Cortex of kidney (tissue), 1 donor: Measurements from ENCODE around the gene INO80E.

Experiments
- DNase-seq: peaks from one replicate; lab custom pipeline; 2025; lab: John Stamatoyannopoulos, UW

Gene INO80E

DNA sequence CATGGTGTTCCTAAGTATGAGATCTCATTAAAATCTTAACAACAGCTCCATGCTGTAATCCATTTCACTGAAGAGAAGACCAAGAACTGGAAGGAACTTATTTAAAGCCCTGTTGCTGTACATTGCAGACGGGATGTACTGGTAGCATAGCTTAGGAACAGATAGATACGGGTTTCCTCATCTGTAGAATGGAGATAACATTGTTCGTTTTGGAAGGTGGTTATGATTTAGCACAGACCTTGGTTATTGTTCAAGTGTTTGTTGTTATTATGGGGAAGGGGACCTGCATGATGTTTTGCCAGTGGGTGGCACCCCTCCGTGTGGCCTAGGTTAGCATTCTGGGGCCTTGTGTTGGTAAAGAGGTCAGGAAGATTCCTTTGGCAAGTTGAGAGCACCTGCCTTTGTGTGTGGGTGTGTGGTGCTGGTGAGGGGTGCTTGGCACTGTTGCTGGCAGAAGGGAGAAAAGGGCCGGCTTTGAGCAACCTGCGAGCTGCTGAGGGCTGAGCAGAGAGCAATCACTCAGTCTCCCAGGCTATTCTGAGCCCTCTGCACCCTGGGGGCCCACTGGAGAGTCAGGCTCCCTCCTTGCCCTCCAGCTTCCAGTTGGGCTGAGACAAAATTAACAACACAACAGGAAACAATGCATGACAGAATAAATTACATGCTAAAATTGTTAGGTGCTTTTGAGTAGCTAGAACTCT, 20.1 kb upstream of the INO80E start:
- DNase-seq = no peak

DNA sequence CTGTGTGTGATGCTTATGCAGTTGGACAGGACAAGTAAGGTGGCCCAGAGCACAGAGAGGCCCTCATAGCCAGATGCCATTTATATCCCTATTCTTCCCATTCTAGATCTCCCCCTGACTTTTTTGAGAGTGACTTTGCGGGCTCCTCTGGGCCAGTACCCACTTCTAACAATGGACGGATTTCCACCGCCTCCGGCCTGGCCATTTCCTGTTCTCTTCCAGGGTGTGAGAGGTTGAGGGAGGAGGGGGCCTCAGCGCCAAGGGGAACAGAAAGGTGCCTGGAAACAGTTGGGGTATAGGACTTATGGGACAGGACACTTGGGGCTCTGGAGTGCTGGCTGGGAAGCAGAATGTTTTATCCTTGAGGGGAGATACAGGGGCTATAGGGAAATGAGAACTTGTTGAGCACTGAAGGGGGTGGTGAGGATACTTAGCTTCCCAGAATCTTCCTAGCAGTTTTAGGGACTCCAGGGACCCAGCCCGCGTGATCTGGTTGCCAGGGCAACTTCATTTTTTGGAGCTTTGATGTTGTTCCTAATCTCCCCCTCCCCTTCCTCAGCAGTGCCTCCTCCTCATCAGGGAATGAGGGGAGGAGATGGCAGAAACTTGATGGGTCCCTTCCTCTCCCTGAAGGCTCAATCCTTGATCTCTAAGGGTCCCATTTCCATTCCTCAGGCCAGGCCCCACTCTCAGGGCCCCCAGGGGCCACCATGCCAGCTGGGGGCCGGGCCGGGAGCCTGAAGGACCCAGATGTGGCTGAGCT, 18.8 kb upstream of the INO80E start:
- DNase-seq = no peak

DNA sequence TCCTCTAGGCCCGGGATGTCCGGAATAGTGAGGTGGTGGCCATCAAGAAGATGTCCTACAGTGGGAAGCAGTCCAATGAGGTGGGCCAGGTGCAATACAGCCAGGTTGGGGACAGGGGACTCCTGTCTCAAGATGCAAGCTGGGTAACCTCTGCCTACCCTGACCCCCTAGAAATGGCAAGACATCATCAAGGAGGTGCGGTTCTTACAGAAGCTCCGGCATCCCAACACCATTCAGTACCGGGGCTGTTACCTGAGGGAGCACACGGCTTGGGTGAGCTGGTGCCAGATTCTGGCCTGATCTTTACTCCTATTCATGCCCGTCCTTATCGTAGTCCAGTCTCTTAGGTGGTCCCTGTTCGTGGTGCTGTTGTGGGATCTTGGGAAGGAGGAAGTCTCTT, 18.0 kb upstream of the INO80E start:
- no peak for DNase-seq

DNA sequence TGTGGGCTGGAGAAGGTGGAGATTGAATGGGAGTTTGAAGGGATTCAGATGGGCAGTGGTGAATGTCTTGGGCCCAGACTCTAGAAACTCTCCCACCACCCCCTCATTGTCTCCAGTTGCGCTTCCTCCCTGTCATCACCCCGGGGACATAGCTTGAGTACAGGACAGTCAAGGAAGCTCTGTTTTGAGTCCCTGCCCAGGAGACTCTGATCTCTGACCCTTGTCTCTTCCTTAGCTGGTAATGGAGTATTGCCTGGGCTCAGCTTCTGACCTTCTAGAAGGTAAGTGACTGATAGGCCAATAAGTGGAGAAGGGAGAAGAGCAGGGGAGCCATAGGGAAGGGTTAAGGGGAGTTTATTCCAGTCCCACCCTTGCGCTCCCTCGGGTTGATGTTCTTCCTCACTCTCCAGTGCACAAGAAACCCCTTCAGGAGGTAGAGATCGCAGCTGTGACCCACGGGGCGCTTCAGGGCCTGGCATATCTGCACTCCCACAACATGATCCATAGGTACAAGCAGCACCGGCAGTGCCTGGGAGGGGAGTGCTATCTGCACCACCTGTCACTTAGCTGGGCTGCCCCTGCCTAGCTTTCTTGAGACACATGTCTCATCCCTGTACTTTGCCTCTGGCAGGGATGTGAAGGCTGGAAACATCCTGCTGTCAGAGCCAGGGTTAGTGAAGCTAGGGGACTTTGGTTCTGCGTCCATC, 17.3 kb upstream of the INO80E start:
- DNase-seq = no peak

DNA sequence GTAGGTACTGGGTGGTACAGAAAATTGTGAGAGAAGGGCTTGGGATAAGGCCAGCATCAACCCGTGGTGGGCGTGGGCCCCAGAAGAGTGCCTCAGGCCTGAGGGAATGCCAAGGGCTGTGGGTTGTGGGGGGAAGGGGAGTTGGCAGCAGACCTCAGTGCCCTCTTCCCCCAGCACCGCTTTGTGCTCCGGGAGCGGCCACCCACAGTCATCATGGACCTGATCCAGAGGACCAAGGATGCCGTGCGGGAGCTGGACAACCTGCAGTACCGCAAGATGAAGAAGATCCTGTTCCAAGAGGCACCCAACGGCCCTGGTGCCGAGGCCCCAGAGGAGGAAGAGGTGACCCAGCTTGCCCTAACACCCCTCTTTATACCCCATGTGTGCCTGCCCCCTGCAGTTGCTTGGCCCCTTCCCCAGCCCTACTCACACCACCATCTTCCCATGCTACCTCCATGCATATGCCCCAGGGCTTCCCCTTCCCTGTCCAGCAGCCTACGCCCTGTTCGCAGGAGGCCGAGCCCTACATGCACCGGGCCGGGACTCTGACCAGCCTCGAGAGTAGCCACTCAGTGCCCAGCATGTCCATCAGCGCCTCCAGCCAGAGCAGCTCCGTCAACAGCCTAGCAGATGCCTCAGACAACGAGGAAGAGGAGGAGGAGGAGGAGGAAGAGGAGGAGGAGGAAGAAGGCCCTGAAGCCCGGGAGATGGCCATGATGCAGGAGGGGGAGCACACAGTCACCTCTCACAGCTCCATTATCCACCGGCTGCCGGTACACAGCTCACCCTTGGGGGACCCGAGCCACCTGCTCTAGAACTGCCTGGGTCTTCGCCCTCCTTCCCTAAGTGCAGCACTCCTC, 13.3 kb upstream of the INO80E start:
- no peak for DNase-seq

DNA sequence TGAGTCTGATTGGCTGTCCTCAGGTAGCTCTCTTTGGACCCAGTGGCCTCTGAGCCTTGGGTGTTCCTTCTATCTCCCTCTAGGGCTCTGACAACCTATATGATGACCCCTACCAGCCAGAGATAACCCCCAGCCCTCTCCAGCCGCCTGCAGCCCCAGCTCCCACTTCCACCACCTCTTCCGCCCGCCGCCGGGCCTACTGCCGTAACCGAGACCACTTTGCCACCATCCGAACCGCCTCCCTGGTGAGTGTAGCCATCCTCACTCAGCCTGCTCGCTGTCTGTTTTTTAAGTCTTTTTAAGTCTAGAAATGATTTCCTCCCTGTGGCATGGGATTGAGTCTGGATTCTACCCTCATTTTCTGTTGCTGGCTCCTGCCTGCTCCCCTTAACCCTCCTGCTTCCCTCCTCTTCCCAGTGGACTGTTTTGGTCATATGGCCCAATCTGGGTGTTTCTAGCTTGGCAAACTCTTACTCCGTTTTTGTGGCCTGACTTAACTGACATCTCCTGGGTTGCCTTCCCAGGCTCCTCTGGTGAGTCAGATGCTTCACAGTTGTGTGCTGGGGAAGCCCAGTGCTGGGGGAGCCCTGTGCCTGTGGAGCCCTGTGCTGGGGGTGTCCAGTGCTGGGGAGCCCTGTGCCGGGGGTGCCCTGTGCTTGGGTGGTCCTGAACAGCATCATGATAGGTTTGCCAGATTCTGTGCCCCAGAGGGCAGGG, 12.5 kb upstream of the INO80E start:
- DNase-seq = no peak

DNA sequence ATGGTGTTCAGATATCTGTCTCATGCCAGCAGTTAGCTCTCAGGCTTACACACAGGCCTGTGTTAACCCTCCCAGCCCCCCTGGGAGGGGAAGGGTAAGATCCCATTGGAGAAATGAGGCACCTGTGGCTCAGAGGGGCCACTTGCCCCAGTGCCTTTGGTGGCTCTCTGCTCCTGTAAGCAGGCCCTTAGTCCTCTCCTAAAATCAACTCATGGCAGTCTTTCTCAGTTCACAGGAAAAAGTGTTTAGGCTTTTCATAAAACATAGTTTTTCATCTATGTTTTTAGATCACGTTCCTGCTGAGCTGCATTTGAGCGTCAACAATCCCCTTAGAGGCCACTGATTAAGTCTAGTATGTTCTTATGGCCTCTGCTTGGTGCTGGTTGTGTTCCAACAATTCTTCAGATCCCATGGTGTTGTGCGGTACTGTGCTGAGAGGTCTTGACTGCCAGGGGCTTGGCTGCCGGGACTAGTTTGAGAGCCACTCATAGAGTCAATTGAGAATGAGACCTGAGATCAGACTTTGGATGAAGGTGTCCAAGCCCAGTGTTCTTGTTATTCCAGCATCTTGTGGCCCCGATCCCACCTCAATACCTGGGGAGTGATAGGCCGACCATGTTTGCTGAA, 11.8 kb upstream of the INO80E start:
- DNase-seq = no peak

DNA sequence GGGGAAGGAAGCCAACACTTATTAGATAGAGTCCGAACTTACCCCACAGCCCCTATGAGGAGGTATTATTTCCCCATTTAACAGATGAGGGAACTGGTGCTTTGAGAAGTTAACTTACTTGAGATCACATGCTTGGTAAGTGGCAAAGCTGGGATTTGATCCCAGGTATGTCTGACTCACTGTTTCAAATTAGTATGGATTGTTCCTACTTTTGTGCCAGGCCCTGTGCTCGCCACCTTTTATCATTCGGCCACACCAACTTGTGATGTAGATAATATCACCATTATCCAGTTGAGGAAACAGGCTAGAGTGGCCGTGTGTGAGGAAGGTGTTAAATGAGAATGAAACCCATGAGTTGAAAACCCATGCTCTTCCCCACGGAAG, 11.3 kb upstream of the INO80E start:
- no peak for DNase-seq

DNA sequence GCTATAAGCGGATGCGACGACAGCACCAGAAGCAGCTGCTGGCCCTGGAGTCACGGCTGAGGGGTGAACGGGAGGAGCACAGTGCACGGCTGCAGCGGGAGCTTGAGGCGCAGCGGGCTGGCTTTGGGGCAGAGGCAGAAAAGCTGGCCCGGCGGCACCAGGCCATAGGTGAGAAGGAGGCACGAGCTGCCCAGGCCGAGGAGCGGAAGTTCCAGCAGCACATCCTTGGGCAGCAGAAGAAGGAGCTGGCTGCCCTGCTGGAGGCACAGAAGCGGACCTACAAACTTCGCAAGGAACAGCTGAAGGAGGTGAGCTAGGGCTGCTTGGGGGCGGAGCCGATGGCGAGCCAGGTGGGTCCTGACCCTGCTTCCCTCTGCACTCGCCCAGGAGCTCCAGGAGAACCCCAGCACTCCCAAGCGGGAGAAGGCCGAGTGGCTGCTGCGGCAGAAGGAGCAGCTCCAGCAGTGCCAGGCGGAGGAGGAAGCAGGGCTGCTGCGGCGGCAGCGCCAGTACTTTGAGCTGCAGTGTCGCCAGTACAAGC, 10.7 kb upstream of the INO80E start:
- DNase-seq = no peak

DNA sequence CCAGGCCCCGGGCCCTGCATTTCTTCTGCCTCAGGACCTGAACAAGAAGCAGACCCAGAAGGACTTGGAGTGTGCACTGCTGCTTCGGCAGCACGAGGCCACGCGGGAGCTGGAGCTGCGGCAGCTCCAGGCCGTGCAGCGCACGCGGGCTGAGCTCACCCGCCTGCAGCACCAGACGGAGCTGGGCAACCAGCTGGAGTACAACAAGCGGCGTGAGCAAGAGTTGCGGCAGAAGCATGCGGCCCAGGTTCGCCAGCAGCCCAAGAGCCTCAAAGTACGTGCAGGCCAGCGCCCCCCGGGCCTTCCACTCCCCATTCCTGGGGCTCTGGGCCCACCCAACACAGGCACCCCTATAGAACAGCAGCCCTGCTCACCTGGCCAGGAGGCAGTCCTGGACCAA, 9.8 kb upstream of the INO80E start:
- no peak for DNase-seq

DNA sequence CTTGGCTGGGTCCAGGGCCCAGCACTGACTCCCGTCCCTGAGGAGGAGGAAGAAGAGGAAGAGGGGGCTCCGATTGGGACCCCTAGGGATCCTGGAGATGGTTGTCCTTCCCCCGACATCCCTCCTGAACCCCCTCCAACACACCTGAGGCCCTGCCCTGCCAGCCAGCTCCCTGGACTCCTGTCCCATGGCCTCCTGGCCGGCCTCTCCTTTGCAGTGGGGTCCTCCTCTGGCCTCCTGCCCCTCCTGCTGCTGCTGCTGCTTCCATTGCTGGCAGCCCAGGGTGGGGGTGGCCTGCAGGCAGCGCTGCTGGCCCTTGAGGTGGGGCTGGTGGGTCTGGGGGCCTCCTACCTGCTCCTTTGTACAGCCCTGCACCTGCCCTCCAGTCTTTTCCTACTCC, 9.1 kb upstream of the INO80E start:
- no peak for DNase-seq

DNA sequence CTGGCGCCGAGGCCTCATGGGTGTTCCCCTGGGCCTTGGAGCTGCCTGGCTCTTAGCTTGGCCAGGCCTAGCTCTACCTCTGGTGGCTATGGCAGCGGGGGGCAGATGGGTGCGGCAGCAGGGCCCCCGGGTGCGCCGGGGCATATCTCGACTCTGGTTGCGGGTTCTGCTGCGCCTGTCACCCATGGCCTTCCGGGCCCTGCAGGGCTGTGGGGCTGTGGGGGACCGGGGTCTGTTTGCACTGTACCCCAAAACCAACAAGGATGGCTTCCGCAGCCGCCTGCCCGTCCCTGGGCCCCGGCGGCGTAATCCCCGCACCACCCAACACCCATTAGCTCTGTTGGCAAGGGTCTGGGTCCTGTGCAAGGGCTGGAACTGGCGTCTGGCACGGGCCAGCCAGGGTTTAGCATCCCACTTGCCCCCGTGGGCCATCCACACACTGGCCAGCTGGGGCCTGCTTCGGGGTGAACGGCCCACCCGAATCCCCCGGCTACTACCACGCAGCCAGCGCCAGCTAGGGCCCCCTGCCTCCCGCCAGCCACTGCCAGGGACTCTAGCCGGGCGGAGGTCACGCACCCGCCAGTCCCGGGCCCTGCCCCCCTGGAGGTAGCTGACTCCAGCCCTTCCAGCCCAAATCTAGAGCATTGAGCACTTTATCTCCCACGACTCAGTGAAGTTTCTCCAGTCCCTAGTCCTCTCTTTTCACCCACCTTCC, 8.5 kb upstream of the INO80E start:
- no peak for DNase-seq

DNA sequence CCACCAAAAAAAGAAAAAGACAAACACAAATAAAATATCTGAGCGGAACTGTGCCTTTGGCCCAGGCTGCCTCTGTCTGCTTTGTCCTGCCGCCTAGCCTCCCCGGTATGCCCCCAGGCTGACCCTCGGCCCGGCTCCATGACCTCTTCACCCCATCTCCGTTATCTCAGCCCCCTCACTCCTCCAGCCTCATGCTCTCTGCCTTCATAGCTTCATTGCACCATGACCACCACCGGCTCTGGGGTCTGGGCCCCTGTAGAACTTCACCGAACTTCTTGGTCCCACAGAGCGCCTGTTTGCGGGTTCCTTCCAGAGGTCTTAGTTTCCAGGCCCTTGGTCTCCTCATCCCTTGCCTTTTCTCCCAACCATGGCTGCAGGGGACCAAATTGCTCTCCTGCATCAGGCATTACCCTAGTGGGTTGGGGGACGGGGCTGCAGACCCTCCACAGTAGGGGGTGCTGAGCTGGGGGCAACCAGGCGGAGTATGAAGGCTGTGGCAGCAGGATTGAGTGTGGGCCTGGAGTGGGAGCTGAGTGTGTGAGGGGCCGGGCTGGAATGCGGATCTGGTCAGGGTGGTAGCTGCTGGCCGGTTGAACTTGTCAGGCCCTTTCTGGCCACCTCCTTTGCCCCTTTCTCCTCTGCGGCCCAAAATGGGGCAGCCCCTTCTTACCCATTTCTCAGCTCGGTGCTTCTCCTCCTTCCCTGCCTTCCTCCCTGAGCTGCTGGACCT, 7.5 kb upstream of the INO80E start:
- no peak for DNase-seq

DNA sequence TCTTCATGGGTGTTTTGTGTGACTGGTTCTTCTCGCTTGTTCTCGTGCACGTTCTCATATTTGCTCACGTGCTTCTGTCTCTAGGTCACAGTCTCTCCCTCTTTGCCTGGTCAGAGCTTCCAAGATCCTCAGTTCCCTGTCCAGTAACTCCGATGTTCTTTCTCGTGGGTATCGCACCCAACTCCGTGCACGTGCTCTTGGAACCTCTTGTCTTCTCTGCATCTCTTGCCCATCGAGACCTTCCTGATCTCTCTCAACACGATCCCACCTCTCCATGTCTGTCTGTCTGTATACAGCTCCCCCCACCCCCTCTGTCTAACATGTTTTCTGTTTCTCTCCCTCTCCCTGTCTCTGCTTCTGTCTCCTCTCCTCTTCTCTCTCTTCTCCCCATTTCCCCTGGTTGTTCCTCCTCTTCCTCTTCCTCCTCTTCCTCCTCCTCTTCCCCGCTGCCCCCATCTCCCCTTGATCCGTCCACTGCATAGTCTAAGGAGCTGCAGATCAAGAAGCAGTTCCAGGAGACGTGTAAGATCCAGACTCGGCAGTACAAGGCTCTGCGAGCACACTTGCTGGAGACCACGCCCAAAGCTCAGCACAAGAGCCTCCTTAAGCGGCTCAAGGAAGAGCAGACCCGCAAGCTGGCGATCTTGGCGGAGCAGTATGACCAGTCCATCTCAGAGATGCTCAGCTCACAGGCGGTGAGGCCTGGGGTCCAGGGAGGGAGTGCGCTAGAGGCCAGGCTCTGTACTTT, 6.8 kb upstream of the INO80E start:
- DNase-seq = no peak

DNA sequence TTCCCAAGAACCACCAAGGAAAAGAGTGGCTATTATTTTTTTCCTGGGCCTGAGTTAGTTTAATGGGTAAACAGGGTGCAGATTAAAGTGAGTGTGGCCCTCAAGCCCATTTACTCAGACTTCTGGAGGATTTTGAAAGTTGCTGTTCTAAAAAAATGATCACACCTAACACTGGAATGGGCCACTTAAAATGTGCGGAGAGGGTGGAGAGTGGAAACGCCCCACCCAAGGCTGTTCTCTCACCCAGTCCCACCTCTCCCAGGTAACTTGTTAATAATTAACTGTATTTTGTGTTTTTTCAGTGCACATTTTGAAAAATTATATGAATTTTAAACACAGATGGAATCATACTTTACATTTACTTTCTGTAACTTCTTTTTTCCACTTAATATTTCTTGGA, 6.0 kb upstream of the INO80E start:
- no peak for DNase-seq

DNA sequence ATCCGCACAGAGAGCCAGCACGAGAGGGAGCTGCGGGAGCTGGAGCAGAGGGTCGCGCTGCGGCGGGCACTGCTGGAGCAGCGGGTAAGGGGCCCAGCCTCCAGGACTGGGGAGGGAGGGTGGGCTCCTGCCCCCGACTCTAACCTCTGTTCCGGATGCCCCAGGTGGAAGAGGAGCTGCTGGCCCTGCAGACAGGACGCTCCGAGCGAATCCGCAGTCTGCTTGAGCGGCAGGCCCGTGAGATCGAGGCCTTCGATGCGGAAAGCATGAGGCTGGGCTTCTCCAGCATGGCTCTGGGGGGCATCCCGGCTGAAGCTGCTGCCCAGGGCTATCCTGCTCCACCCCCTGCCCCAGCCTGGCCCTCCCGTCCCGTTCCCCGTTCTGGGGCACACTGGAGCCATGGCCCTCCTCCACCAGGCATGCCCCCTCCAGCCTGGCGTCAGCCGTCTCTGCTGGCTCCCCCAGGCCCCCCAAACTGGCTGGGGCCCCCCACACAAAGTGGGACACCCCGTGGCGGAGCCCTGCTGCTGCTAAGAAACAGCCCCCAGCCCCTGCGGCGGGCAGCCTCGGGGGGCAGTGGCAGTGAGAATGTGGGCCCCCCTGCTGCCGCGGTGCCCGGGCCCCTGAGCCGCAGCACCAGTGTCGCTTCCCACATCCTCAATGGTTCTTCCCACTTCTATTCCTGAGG, 5.0 kb upstream of the INO80E start:
- no peak for DNase-seq

DNA sequence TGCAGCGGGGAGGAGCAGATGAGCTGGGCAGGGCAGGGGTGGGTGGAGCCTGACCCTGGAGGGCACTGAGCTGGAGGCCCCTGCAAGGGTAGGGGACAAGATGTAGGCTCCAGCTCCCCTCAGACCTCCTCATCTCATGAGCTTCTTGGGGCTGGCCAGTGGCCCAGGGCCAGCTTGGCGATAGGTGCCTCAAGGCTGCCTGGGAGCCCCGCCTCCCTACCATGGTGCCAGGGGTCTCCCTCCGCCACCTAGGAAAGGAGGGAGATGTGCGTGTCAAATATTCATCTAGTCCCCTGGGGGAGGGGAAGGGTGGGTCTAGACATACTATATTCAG, 4.5 kb upstream of the INO80E start:
- DNase-seq = no peak

DNA sequence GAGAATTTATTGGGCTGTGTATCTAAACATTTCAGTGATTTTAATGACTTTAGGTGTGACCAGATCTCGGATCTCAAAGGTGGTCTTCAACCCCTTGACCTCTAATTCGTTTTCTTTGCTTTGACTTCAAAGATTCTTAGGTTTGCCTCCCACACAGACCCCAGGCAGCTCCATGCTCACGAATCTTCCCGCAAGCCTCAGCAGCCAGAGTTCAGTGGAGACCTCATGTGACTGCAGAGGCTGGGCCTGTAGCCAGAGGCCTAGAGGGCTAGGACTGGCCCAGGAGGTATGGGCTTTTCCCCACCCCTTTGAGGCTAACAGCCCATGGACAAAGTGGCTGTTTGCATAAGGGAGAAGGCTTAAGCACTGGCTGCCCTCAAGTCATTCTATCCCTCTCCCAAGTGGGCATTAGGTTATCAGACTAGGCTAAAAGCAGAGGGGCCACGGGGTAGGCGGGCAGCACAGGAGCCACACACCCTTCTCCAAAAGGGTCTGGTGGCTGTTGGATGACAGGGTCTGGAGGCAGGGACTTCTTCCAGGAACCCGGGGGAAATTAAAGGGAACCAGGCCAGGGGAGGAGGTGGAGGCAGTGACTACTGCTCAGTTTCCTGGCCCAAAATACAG, 3.6 kb upstream of the INO80E start:
- no peak for DNase-seq
